HG02970 (cell line): ENCODE measurements around the gene BBOF1.
"Not testable (repeated sequence)": the region's sequence is repeated elsewhere in the genome, so short reads cannot be mapped to it uniquely, and the experiment has no call there.

Experiments used
- ATAC-seq: cut with Tn5 transposase; IDR thresholded peaks from one replicate; pipeline ENCODE4 v1.9.1; 2021; ENCODE audit warnings: mild to moderate bottlenecking, moderate library complexity, moderate number of reproducible peaks; ENCODE audit not compliant: unreplicated experiment, low FRiP score

BBOF1 gene

DNA sequence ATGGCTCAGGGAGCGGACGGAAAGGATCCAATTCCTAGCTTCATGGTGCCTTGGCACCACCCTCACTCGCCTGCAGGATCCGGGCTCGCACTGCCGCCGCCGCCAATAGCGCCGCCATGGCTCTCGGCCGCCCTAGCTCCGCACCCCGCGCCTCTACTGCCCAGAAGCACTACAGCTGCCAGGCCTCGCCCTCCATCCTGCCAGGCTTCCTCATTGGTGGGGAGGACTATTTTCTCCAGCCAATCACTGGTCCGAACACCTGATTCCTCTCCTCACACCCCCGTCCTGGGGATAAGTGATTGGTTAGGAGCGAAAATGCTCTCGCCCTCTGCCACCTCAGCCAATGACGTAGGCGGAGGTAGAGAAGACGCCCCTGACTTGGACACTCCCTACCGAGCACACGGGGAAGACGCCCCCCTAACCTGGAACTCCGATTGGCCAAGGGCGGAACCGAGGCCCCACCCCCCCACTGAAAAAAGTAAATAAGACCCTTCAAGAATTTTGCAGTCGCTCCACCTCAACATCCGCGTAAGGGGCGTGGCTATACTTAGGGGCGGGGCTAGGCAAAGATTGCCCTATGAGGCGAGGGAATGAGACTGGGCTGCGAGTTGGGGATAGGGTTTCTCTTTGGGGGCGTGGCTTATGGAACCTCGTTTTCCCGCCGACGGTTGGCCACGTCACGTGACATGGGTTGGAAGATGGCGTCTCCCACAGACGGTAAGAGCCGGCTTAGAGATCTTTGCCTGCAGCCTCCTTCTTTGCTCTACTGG lies 65.3 kb downstream of the BBOF1 start, which contains the start of the genes ALDH6A1 and LIN52:
Gene ALDH6A1 (minus strand): TSS at position 177 of the 770 bp plus-strand sequence. CDS start 59 bp downstream, at position 118.
Gene LIN52 (plus strand): TSS at position 680 of the 770 bp plus-strand sequence. CDS start 19 bp downstream, at position 699.
- ATAC-seq: peak; percentile 89

DNA sequence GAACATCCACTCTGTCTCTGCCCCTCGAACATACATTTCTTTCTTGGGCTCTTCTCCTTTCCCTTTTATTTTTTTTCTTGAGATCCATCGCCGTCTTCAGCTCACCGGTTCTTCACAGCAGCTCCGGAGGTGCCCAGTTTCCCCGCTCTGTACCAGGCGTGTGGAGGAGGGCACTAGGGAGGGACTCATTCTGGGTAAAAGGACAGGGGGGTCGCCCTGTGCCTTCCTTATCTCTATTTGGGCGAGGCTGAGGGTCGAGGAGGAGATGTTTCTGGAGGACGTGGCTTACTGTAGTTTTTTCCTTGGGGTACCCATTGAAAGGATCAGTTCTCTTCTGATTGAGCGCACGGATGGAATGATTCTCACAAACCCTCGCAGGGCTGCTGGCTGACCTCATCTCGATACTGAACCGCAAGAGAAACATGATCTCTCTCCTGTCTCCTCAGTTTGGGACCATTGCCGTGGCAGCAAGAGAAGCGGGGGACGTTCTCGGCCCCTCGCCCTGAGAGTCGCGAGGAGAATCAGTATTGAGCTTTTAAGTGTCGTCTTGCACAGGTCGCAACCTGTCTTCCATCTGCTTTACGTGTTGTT lies 66.0 kb downstream of the BBOF1 start:
- ATAC-seq: no peak

GRCh38 chr14:74085828-74086227 lies 66.7 kb downstream of the BBOF1 start:
- no peak for ATAC-seq

GRCh38 chr14:74089251-74090020 lies 70.3 kb downstream of the BBOF1 start:
- no peak for ATAC-seq

GRCh38 chr14:74105381-74105780 lies 86.2 kb downstream of the BBOF1 start:
- no peak for ATAC-seq

DNA sequence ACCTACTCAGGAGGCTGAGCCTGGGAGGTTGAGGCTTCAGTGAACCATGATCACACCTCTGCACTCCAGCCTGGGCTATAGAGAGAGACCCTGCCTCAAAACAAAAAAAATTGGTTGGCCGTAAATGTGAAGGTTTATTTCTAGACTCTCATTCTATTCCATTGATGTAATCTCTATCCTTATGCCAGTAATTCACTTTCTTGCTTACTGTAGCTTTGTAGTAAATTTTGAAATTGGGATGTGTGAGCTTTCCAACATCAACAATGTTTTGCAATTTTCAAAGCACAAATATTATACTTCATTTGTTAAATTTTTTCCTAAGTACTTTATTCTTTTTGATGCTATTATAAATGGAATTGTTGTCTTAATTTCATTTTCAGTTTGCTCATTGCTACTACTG lies 90.2 kb downstream of the BBOF1 start:
- ATAC-seq: no peak

DNA sequence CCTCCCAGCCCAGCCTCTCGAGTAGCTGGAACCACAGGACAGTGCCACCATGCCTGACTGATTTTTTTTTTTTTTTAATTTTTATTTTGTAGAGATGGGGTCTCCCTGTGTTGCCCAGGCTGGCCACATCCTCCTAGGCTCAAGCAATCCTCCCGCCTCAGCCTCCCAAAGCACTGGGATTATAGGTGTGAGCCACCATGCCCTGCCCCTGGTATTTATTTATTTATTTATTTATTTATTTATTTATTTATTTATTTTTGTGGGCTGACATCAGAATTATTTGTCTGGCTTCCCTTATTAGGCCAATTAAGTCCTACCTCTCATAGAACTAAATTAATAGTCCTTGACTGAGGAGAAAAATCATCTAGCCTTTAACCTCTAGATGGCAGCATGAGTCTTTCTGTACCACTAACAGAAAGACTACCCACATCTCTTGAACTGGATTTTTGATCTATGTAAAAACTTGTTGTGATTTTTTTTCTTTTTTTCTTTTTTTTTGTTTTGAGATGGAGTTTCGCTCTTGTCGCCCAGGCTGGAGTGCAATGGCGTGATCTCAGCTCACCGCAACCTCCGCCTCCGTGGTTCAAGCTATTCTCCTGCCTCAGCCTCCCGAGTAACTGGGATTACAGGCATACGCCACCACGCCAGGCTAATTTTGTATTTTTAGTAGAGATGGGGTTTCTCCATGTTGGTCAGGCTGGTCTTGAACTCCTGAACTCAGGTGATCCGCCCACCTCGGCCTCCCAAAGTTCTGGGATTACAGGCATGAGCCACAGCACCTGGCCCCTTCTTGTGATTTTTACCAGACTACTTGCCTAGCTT lies 92.5 kb downstream of the BBOF1 start:
- ATAC-seq: not testable (repeated sequence)
